Raji (cell line): ENCODE measurements around the gene NELFE.

Experiments
- POLR2A ChIP-seq: IDR thresholded peaks from 2 replicates; pipeline ENCODE4 v1.6.1; 2011; ENCODE audit warnings: low read depth, low read length, control low read depth; ENCODE audit not compliant: insufficient read depth

Gene NELFE

DNA sequence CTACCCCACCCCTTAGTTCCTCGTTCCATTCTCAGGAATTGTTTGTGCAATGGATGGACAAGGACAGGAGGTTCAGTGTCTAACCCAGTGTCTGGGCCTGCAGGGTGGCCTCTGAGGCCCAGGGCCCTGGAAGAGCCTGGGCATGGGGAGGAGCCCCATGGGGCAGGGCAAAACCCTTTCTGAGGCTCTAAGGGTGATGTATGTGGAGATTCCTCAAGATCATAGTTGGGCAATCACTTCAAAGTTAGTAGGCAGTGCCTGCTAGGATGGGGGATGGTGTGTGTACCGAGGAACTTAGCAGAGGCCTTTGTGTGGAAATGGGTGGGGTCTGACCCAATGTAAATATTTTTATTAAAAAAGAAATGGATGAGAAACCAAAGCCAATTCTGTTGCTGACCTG, 38.0 kb downstream of the NELFE start:
- no peak for TF ChIP-seq POLR2A

DNA sequence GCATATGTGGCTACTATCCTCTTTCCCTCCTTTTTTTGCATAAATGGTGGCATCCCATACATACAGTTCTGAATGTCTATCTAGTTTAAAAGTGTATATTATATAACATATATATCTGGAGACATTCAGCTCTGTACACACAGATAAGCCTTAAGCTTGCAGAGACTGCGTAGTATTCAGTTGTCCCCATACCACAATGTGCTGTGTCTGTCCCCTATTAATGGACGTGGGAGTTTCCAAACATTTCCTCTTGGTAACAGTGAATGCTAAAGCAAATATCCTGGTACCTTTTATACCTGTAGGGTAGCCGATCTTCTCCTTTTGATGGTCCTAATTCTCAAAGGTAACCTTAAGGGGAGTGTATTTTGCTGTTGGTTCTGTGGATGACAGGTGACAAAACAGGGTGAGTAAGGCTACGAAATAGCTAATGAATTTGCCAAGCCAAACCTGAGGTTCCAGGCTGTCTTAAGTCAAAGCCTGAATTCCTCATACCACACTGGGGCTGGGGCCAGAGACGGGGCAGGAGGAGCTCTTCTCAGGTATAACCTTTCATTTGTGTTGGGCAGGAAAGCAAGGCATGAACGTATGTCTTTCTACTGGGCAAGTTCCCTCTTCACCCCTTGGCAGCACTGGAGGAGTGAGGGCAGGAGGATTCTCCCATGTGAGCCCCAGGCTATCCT, 39.0 kb downstream of the NELFE start:
- TF ChIP-seq POLR2A, result no peak

DNA sequence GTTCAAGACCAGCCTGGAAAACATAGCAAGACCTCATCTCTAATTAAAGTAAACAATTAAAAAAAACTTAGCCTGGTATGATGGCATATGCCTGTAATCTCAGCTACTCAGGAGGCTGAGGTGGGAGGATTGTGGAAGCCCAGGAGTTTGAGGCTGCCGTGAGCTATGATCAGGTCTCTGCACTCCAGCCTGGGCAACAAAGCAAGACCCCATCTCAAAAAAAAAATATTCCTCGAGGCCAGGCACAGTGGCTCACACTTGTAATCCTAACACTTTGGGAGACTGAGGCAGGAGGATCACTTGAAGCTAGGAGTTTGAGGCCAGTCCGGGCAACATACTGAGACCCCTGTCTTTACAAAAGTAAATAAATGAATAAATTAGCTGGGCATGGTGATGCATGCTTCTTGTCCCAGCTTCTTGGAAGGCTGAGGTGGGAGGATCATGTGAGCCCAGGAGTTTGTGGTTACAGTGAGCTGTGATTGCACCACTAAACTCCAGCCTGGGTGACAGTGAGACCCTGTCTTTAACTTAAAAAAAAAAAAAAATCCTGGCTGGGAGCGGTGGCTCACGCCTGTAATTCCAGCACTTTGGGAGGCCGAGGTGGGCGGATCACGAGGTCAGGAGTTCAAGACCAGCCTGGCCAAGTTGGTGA, 40.6 kb downstream of the NELFE start:
- TF ChIP-seq POLR2A, result no peak

DNA sequence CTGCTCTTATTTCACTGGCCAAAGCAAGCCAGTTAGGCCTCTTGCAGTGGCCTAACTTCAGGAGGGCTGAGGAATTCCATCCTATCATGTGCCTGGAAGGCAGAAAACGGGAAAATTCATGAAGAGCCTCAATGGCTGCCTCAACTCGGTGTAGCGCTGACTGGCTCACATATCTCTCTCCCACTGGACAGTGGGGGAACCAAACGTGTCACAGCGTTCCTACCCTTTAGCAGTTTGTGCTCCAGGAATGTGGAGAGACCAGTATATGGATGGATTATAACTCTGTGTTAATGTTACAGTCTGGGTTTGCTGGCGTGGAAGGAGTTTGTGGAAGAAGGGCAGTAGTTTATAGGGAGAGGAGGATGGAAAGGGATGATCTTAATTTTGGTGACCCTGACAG, 43.0 kb downstream of the NELFE start:
- TF ChIP-seq POLR2A, result no peak

DNA sequence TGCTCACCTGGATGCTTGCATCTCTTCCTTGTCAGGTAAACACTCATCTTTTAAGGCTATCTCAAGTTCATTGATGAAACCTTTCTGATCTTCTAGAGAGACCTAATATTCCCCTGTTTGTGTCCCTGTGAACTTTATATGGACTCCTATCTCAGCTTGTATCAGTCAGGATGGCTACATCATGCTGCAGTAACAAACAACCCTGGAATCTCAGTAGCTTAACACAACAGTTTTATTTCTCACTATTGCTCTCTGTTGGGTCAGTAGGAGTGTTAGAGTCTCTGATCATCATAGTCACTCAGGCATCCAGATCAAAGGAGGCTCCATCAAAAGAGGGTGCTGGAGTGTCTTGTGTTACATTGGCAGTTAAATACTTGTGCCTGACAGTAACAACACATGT, 43.4 kb downstream of the NELFE start:
- no peak for TF ChIP-seq POLR2A

DNA sequence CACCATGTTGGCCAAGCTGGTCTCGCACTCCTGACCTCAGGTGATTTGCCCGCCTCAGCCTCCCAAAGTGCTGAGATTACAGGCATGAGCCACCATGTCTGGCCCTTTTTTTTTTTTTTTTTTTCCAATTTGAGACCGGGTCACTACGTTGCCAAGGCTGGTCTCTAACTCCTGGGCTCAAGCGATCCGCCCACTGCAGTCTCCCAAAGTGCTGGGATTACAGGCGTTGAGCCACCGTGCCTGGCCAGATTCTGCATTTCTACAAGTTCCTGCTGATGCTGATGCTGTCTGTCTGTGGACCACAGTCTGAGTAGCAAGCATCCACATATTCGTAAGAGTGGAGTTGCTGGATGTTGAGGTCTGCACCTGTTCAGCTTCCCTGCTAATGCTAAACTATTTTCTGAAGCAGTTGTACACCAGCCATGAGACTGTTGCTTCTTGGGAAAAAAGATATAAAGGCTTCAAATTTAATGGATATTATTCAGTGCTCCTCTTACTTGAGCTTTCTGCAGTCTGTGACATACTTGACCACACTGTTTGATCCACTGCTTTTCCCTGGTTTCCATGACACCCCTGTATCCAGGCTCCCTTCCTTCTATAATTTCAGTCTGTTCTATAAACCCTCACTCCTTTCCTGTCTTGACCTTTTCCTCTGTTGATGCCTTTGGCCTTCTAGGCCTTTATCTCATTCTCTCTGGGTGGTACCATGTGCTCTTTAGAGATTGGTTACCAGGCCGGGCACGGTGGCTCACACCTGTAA, 46.8 kb downstream of the NELFE start:
- no peak for TF ChIP-seq POLR2A

DNA sequence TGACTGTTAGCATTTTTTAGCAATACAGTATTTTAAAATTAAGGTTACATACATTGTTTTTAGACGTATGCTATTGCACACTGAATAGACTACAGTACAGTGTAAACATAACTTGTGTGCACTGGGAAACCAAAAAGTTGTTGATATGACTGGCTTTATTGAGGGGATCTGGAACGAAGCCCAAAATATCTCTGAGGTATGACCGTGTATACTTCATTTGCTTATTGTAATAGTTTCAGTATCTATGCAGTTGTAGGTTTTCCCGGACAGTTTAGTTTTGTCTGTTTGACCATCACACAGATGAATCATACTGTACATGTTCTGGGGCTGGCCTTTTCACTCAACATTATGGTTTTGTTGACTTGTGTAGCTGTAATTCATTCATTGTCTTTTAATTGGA, 50.0 kb downstream of the NELFE start:
- no peak for TF ChIP-seq POLR2A

DNA sequence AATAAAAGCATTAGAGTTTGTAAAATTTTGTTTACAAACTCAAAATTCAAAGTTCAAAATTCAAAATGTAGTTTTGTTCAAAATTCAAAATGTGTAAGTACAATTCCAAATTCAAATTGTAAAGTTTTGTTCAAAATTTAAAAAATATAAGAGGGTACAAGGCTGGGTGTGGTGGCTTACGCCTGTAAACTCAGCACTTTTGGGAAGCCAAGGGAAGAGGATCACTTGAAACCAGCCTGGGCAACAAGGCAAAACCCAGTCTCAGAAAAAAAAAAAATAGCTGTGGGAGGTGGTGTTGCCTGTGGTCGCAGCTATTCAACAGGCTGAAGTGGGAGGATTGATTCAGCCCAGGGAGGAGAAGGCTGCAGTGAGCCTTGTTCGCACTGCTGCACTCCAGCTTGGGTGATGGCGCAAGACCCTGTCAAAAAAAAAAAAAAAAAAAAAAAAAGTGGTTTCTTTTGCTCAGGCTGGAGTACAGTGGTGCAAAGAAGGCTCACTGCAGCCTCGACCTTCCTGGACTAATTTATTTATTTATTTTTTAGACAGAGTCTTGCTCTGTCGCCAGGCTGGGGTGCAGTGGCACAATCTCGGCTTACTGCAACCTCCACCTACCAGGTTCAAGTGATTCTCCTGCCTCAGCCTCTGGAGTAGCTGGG, 51.5 kb downstream of the NELFE start:
- TF ChIP-seq POLR2A, result no peak

DNA sequence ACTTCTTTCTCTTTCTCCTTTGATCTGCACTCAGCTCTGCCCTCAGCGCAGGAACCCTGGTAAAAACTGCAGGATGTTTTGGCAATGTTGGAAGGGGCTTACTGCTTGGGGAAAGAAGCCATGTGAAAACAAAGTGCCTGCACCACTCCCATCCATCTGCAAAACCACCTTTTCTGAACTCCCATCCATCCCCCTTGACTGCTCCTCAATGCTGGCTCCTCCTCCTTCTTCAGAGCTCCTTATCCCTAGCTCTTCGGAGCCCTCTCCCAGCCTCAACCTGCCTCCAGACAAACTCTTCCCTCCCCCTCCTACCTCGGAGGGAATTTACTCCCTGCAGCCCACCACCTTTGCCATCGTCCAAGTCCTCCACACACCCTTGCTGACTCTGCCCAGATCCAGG, 52.6 kb downstream of the NELFE start:
- TF ChIP-seq POLR2A, result no peak

DNA sequence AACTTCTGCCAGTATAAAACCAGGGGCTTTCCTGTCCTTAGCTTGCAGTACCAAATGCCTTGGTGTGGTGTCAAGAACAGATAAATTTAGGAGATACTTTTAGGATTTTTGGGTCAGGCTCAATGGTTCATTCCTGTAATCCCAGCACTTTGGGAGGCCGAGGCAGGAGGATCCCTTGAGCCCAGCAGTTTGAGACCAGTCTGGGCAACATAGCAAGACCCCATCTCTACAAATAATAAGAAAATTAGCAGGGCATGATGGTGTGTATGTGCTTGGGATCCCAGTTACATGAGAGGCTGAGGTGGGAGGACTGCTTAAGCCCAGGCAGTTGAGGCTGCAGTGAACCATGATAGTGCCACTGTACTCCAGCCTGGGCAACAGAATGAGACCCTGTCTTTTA, 53.7 kb downstream of the NELFE start:
- no peak for TF ChIP-seq POLR2A

DNA sequence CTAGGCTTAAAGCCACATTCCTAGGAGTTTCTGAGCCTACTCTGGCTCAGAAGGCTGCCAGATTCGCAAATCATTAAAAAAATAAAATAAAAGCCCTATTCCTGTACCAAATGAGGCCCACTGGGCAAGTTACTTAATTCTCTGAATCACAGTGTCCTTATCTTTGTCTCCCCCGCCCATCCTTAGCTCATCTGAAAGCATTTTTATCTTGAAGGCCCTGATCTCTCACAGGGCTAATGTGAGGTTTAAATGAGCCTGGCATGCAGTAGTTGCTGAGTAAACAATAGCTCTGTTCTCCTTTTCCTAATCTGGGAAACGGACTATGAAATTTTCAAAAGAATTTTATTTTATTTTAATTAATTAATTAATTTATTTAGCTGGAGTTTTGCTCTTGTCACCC, 54.8 kb downstream of the NELFE start:
- TF ChIP-seq POLR2A, result no peak
